Naive thymus-derived CD4-positive, alpha-beta T cell (primary cell): ENCODE results near the gene OR51B6. TPM values are rescaled to one million over a fixed set of nuclear protein-coding genes. Genes with fewer than 3 reads are reported as not detected.
"Not testable (repeated sequence)": the region's sequence is repeated elsewhere in the genome, so short reads cannot be mapped to it uniquely, and the experiment has no call there.

Source experiments
- ATAC-seq: fragments of 150-1000 bp; cut with Tn5 transposase; 2 replicates; pipeline ENCODE4 v1.10.0; 2021; ENCODE audit warnings: mild to moderate bottlenecking, moderate library complexity
- CTCF ChIA-PET: fragments of 350-600 bp; sonication (Branson Sonifier 250); formaldehyde crosslinking; loops from one replicate; lab custom pipeline; 2021; ENCODE audit warnings: antibody characterized with exemption; lab: Charles Lee
- POLR2A ChIA-PET: fragments of 350-600 bp; sonication (Branson Sonifier 250); formaldehyde crosslinking; loops from one replicate; lab custom pipeline; 2021; ENCODE audit warnings: antibody characterized with exemption, inconsistent platforms; lab: Charles Lee
- DNase-seq, 9 donors: peaks; one replicate each; pipeline versions ENCODE4 v3.0.0 to v3.0.0-alpha.2; 2020 to 2022; ENCODE audit warnings: mixed read lengths in 1 of 9
- H3K27ac ChIP-seq: one replicate; pipeline ENCODE4 v1.7.0; 2013; ENCODE audit warnings: mild to moderate bottlenecking, low read depth, low read length, moderate library complexity
- H3K27me3 ChIP-seq, 2 donors: one replicate each; pipeline ENCODE4 v1.7.0; 2013; ENCODE audit warnings: low read length in 2 of 2, mild to moderate bottlenecking in 2 of 2, moderate library complexity in 2 of 2; ENCODE audit not compliant: control insufficient read depth in 2 of 2, insufficient read depth in 2 of 2
- H3K36me3 ChIP-seq, 3 experiments: 1 replicate in 2 of 3; 2 replicates in 1 of 3; pipeline ENCODE4 v1.7.0; 2013; ENCODE audit warnings: low read length in 3 of 3, mild to moderate bottlenecking in 3 of 3, moderate library complexity in 1 of 3; ENCODE audit not compliant: insufficient read depth in 3 of 3, control insufficient read depth in 2 of 3
- H3K4me1 ChIP-seq, 2 donors: one replicate each; pipeline ENCODE4 v1.7.0; 2013; ENCODE audit warnings: low read length in 2 of 2, mild to moderate bottlenecking in 2 of 2, moderate library complexity in 1 of 2; ENCODE audit not compliant: control insufficient read depth in 2 of 2, insufficient read depth in 2 of 2
- H3K4me3 ChIP-seq: 2 replicates; pipeline ENCODE4 v1.7.0; 2013; ENCODE audit warnings: mild to moderate bottlenecking, low read length
- H3K9me3 ChIP-seq, 3 experiments: 1 replicate in 2 of 3; 2 replicates in 1 of 3; pipeline ENCODE4 v1.7.0; 2013; ENCODE audit warnings: low read length in 3 of 3; ENCODE audit not compliant: control insufficient read depth in 2 of 3
- H3K27ac Mint-ChIP-seq, 9 donors: one replicate each; pipeline ENCODE4 v1.8.0; 2020 to 2022; ENCODE audit warnings: mixed read lengths in 9 of 9, mild to moderate bottlenecking in 8 of 9, moderate library complexity in 5 of 9, inconsistent platforms in 2 of 9
- H3K27me3 Mint-ChIP-seq, 5 donors: one replicate each; pipeline ENCODE4 v1.8.0; 2021 to 2022; ENCODE audit warnings: mixed read lengths in 5 of 5, mild to moderate bottlenecking in 1 of 5
- H3K36me3 Mint-ChIP-seq, 5 donors: one replicate each; pipeline ENCODE4 v1.8.0; 2020 to 2022; ENCODE audit warnings: mixed read lengths in 5 of 5, mild to moderate bottlenecking in 3 of 5, inconsistent platforms in 1 of 5
- H3K4me1 Mint-ChIP-seq, 7 donors: one replicate each; pipeline ENCODE4 v1.8.0; 2020 to 2022; ENCODE audit warnings: mixed read lengths in 7 of 7, mild to moderate bottlenecking in 3 of 7, inconsistent platforms in 1 of 7
- H3K4me3 Mint-ChIP-seq, 10 donors: one replicate each; pipeline ENCODE4 v1.8.0; 2020 to 2022; ENCODE audit warnings: mild to moderate bottlenecking in 10 of 10, mixed read lengths in 10 of 10, moderate library complexity in 6 of 10, inconsistent platforms in 2 of 10
- H3K9me3 Mint-ChIP-seq, 11 donors: one replicate each; pipeline ENCODE4 v1.8.0; 2020 to 2022; ENCODE audit warnings: mixed read lengths in 11 of 11, mild to moderate bottlenecking in 4 of 11, inconsistent platforms in 1 of 11, moderate library complexity in 1 of 11
- intact Hi-C, 2 donors: fragments of 100-400 bp; cut with micrococcal nuclease; formaldehyde crosslinking; loops; one replicate each; pipeline ENCODE4 v1.15.1; 2023
- polyA plus RNA-seq, 2 donors: library from polyadenylated mRNA; unstranded; fragments of 300-500 nt; fragmentation: Illumina TruSeq; gene quantifications; one replicate each; pipeline ENCODE4 v1.2.3, GENCODE V29; 2021
- total RNA-seq, 6 experiments: library from RNA in 5 of 6; stranded (reverse) in 5 of 6; gene quantifications; 1 replicate in 5 of 6; 2 replicates in 1 of 6; pipeline ENCODE4 v1.2.3 and lab custom pipeline; 2021 to 2026

Gene OR51B6
- total and polyA plus RNA-seq, 7 experiments from 2014 or later = not detected

- Histone ChIP-seq H3K27ac (no peak within 1 kb of the TSS), H3K9me3 (no peaks in the 10 kb centered on the region), H3K36me3 (no peaks in the 10 kb centered on the region), H3K27me3 (peaks cover 0 to 5% of the 10 kb centered on the region in 2 donors), H3K4me1 (no peaks in the 10 kb centered on the region), H3K4me3 (no peak within 1 kb of the TSS)
- Mint-ChIP-seq H3K9me3 (peaks cover 0 to 2% (median 0%) of the 10 kb centered on the region in 11 donors), H3K4me1 (no peaks in the 10 kb centered on the region), H3K36me3 (no peaks in the 10 kb centered on the region), H3K27ac (no peak within 1 kb of the TSS), H3K27me3 (peaks cover 0 to 10% (median 6%) of the 10 kb centered on the region in 5 donors), H3K4me3 (no peak within 1 kb of the TSS)
- intact Hi-C loops = no loop called here
- CTCF ChIA-PET = no interaction called here
- no peak for ATAC-seq
- POLR2A ChIA-PET = no interaction called here
- DNase-seq = no peak
Observed at GRCh38 chr11:5343474-5344335, 7.6 kb upstream of the OR51B6 start, which contains the start of gene OR51B5. Gene OR51B5, minus strand, starts transcription at chr11:5343524. Its CDS starts 0 bp downstream, at chr11:5343524.

DNA sequence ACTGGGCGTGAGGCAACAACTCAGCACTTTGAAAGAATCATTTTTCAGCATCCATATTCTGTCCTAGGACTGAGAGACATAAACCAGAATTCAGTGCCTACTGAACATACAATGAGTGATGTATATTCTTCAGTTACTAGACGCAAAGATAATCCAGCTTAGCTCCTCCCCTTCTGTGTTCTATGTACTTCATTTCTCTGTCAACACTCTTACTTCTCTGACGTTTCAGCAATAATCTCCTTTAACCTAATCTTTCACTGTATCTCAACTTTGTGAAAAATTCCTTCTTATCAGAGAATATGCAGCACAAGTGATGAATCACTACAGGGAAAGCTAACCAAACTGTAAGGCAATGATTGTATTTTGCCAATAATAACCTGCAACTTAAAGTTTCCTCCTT is 5.5 kb upstream of the OR51B6 start:
- Mint-ChIP-seq H3K36me3 (no peaks in the 10 kb centered on the region), H3K27me3 (peaks cover 0 to 11% (median 0%) of the 10 kb centered on the region in 5 donors), H3K9me3 (no peaks in the 10 kb centered on the region), H3K4me3 (no peak overlapping the region), H3K27ac (no peak overlapping the region), H3K4me1 (no peaks in the 10 kb centered on the region)
- ChIA-PET POLR2A (no interaction called here), CTCF (no interaction called here)
- ATAC-seq = no peak
- no peaks in the 10 kb centered on the region for H3K9me3 ChIP-seq
- H3K4me3 ChIP-seq = no peak overlapping the region
- H3K27ac ChIP-seq = no peak overlapping the region
- no peaks in the 10 kb centered on the region for H3K36me3 ChIP-seq
- H3K4me1 ChIP-seq = no peaks in the 10 kb centered on the region
- no peaks in the 10 kb centered on the region for H3K27me3 ChIP-seq
- DNase-seq = no peak
- intact Hi-C loops = no loop called here

GRCh38 chr11:5348551-5349194 is 2.6 kb upstream of the OR51B6 start:
- H3K27me3 ChIP-seq = no peaks in the 10 kb centered on the region
- H3K9me3 Mint-ChIP-seq = peaks cover 0 to 5% (median 0%) of the 10 kb centered on the region in 11 donors
- H3K27me3 Mint-ChIP-seq = peaks cover 0 to 11% (median 8%) of the 10 kb centered on the region in 5 donors
- POLR2A ChIA-PET = interaction anchor here (0.7 kb wide), 1 partner anchor 360 kb away, joined by 3 read pairs; no protein-coding TSS in a partner anchor
- no peak overlapping the region for H3K27ac ChIP-seq
- CTCF ChIA-PET = no interaction called here
- H3K36me3 Mint-ChIP-seq = no peaks in the 10 kb centered on the region
- DNase-seq (no peak), ATAC-seq (no peak)
- no peaks in the 10 kb centered on the region for H3K9me3 ChIP-seq
- H3K4me3 Mint-ChIP-seq = no peak overlapping the region
- no peaks in the 10 kb centered on the region for H3K4me1 Mint-ChIP-seq
- no peak overlapping the region for H3K4me3 ChIP-seq
- no peaks in the 10 kb centered on the region for H3K36me3 ChIP-seq
- intact Hi-C loops = no loop called here
- H3K4me1 ChIP-seq = no peaks in the 10 kb centered on the region
- H3K27ac Mint-ChIP-seq = no peak overlapping the region

DNA sequence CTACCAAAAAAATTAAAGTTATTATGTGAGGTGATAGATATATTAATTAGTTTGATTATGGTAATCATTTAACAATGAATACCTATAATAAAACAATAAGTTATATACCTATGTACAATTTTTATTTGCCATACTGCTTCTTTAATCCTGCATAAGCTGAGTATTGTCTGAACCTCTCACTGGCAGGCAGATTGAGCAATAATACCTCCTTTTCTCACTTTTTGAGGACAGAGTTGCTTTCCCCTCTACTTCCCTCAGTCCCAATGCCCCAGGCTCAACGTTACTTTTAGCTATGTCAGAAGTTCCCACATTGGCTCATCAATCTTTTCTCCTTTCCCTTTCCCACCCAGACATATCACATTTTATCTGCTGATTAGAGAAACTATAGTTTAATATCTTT is 1.8 kb upstream of the OR51B6 start:
- no peaks in the 10 kb centered on the region for H3K4me1 Mint-ChIP-seq
- no peaks in the 10 kb centered on the region for H3K4me1 ChIP-seq
- intact Hi-C loops = no loop called here
- H3K27me3 Mint-ChIP-seq = peaks cover 0 to 11% (median 10%) of the 10 kb centered on the region in 5 donors
- peaks cover 0 to 5% (median 0%) of the 10 kb centered on the region in 11 donors for H3K9me3 Mint-ChIP-seq
- ChIA-PET CTCF (no interaction called here), POLR2A (interaction anchor here (0.7 kb wide), 1 partner anchor 361 kb away, joined by 3 read pairs; no protein-coding TSS in a partner anchor)
- H3K9me3 ChIP-seq = no peaks in the 10 kb centered on the region
- no peak for ATAC-seq
- H3K27me3 ChIP-seq = no peaks in the 10 kb centered on the region
- DNase-seq = no peak
- H3K36me3 Mint-ChIP-seq = no peaks in the 10 kb centered on the region
- H3K27ac Mint-ChIP-seq = no peak overlapping the region
- no peak overlapping the region for H3K4me3 ChIP-seq
- no peak overlapping the region for H3K4me3 Mint-ChIP-seq
- no peak overlapping the region for H3K27ac ChIP-seq
- no peaks in the 10 kb centered on the region for H3K36me3 ChIP-seq

DNA sequence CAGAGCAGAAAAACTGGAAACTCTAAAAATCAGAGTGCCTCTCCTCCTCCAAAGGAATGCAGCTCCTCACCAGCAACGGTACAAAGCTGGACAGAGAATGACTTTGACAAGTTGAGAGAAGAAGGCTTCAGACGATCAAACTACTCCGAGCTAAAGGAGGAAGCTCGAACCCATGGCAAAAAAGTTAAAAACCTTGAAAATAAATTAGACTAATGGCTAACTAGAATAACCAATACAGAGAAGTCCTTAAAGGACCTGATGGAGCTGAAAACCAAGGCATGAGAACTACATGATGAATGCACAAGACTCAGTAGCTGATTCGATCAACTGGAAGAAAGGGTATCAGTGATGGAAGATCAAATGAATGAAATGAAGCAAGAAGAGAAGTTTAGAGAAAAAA is 4.7 kb downstream of the OR51B6 start:
- H3K27ac Mint-ChIP-seq, H3K27me3 ChIP-seq, POLR2A ChIA-PET, H3K36me3 ChIP-seq, H3K4me3 Mint-ChIP-seq, H3K4me1 ChIP-seq, CTCF ChIA-PET, DNase-seq, H3K4me1 Mint-ChIP-seq, H3K27ac ChIP-seq, H3K36me3 Mint-ChIP-seq, ATAC-seq, H3K9me3 ChIP-seq, intact Hi-C loops, H3K4me3 ChIP-seq: not testable (repeated sequence)
- peaks cover 0 to 12% (median 1%) of the 10 kb centered on the region in 11 donors for H3K9me3 Mint-ChIP-seq
- H3K27me3 Mint-ChIP-seq = peaks cover 0 to 11% (median 7%) of the 10 kb centered on the region in 5 donors

- no peak overlapping the region for H3K4me3 Mint-ChIP-seq
- no peaks in the 10 kb centered on the region for H3K27me3 ChIP-seq
- H3K4me3 ChIP-seq = no peak overlapping the region
- ATAC-seq (no peak), DNase-seq (no peak)
- H3K9me3 Mint-ChIP-seq = peaks cover 0 to 13% (median 6%) of the 10 kb centered on the region in 11 donors
- no peaks in the 10 kb centered on the region for H3K4me1 Mint-ChIP-seq
- intact Hi-C loops = no loop called here
- no peaks in the 10 kb centered on the region for H3K9me3 ChIP-seq
- no peak overlapping the region for H3K27ac Mint-ChIP-seq
- H3K4me1 ChIP-seq = no peaks in the 10 kb centered on the region
- POLR2A ChIA-PET = no interaction called here
- H3K36me3 ChIP-seq = no peaks in the 10 kb centered on the region
- H3K27me3 Mint-ChIP-seq = peaks cover 0 to 15% (median 8%) of the 10 kb centered on the region in 5 donors
- CTCF ChIA-PET = no interaction called here
- peaks cover 0 to 4% (median 0%) of the 10 kb centered on the region in 5 donors for H3K36me3 Mint-ChIP-seq
- H3K27ac ChIP-seq = no peak overlapping the region
Observed at GRCh38 chr11:5362017-5362625, 10.8 kb downstream of the OR51B6 start.
